DMS153 (cell line): ENCODE data around the gene IRF7.

Experiments used
- DNase-seq: peaks from one replicate; lab custom pipeline; 2025; lab: John Stamatoyannopoulos, UW

The IRF7 gene

GRCh38 chr11:640021-640706 lies 24.4 kb upstream of the IRF7 start:
- DNase-seq: no peak

GRCh38 chr11:639332-639955 lies 23.7 kb upstream of the IRF7 start:
- no peak for DNase-seq

GRCh38 chr11:638631-639331 lies 23.0 kb upstream of the IRF7 start:
- DNase-seq: no peak

GRCh38 chr11:637593-638521 lies 22.1 kb upstream of the IRF7 start:
- DNase-seq: no peak

- DNase-seq: no peak
These were observed 21.5 kb upstream of the IRF7 start for GRCh38 chr11:637333-637592.

GRCh38 chr11:636511-637332 lies 21.0 kb upstream of the IRF7 start, which contains the start of gene DRD4:
TSS of gene DRD4 (plus strand) at chr11:637269. CDS start at chr11:637305, 36 bp downstream.
- DNase-seq: no peak

GRCh38 chr11:635945-636510 lies 20.3 kb upstream of the IRF7 start:
- DNase-seq: no peak

GRCh38 chr11:630871-631270 lies 15.1 kb upstream of the IRF7 start:
- no peak for DNase-seq

GRCh38 chr11:629237-629583 lies 13.5 kb upstream of the IRF7 start:
- DNase-seq: no peak

- no peak for DNase-seq
These were observed 12.3 kb upstream of the IRF7 start for GRCh38 chr11:628056-628455.

- no peak for DNase-seq
These were observed 11.5 kb upstream of the IRF7 start for GRCh38 chr11:627308-627576.

- no peak for DNase-seq
These were observed 10.9 kb upstream of the IRF7 start, which contains the start of gene SCT for GRCh38 chr11:626475-627307. TSS of gene SCT (minus strand) at chr11:627181. CDS start at chr11:627143, 38 bp downstream.

GRCh38 chr11:625636-626268 lies 10.0 kb upstream of the IRF7 start:
- DNase-seq: no peak

- DNase-seq: no peak
These were observed 9.2 kb upstream of the IRF7 start, which contains the start of gene CDHR5 for GRCh38 chr11:624705-625635. TSS of gene CDHR5 (minus strand) at chr11:624955. CDS start at chr11:624902, 53 bp downstream.

- DNase-seq: no peak
These were observed 8.4 kb upstream of the IRF7 start for GRCh38 chr11:623999-624704.

GRCh38 chr11:623349-623869 lies 7.7 kb upstream of the IRF7 start:
- no peak for DNase-seq

- DNase-seq: no peak
These were observed 6.1 kb upstream of the IRF7 start for GRCh38 chr11:621838-622237.
